ENCODE measurements around the gene NDUFAB1. TPM values are rescaled to one million over a fixed set of nuclear protein-coding genes. Genes with fewer than 3 reads are reported as not detected.

The NDUFAB1 gene
- total and polyA plus RNA-seq, 2 of the 13 experiments (the other 11 are each of a cell fraction or from before 2014, with no cell fraction given): 221 to 601 TPM

GRCh38 chr16:23640931-23641765 is 45.0 kb upstream of the NDUFAB1 start, which contains the start of the genes DCTN5 and PALB2 (continued):
- TF ChIP-seq POLR2G (IDR thresholded peaks at IDR 0.05; ENCODE audit: low read depth, low read length) (peak; percentile 95), MLLT10 (CRISPR knock-in tag; IDR thresholded peaks at IDR 0.05) (peak; percentile 92), ELF3 (CRISPR knock-in tag; IDR thresholded peaks at IDR 0.05) (peak; percentile 92), NONO (IDR thresholded peaks at IDR 0.05) (no peak), NONO (CRISPR knock-in tag; conservative IDR thresholded peaks at IDR 0.05) (peak; percentile 98), KLF13 (CRISPR knock-in tag; IDR thresholded peaks at IDR 0.05) (no peak; the same call in 1 of the 2 replicates), DNMT1 (CRISPR knock-in tag; IDR thresholded peaks at IDR 0.05) (peak; percentile 43), ZNF639 (CRISPR knock-in tag; conservative IDR thresholded peaks at IDR 0.05) (peak; percentile 84; the same call in 1 of the 2 replicates), ZIK1 (CRISPR knock-in tag; IDR thresholded peaks at IDR 0.05; ENCODE audit: borderline replicate concordance, low read depth) (peak; percentile 95), ZNF550 (CRISPR knock-in tag; IDR thresholded peaks at IDR 0.05; ENCODE audit: borderline replicate concordance) (no peak), MAZ (IDR thresholded peaks at IDR 0.05; ENCODE audit: borderline replicate concordance, low read depth, low read length) (peak; percentile 88), MAZ (CRISPR knock-in tag; IDR thresholded peaks at IDR 0.05; ENCODE audit: low read depth) (peak; percentile 86), PHF20 (CRISPR knock-in tag; IDR thresholded peaks at IDR 0.05) (peak; percentile 97), KDM5A (IDR thresholded peaks at IDR 0.05; ENCODE audit: borderline replicate concordance, low read length) (peak; percentile 92), ATRX (CRISPR knock-in tag; IDR thresholded peaks at IDR 0.05; ENCODE audit: borderline replicate concordance) (no peak), ZNF773 (CRISPR knock-in tag; IDR thresholded peaks at IDR 0.05; ENCODE audit: borderline replicate concordance) (peak; percentile 93), RAD21 (CRISPR knock-in tag; IDR thresholded peaks at IDR 0.05) (peak; percentile 62), SMAD9 (CRISPR knock-in tag; IDR thresholded peaks at IDR 0.05) (peak; percentile 60; the same call in 1 of the 2 replicates), ZFP36L2 (CRISPR knock-in tag; IDR thresholded peaks at IDR 0.05) (0 out of 2 replicates have a peak, but pooled peaks have one; percentile 47), SRSF1 (optimal IDR thresholded peaks at IDR 0.05; ENCODE audit: low read depth, low read length) (peak; percentile 86), ZNF264 (CRISPR knock-in tag; IDR thresholded peaks at IDR 0.05) (peak; percentile 94), ZNF564 (CRISPR knock-in tag; IDR thresholded peaks at IDR 0.05) (peak; percentile 94), ZSCAN20 (CRISPR knock-in tag; IDR thresholded peaks at IDR 0.05; ENCODE audit: borderline replicate concordance) (peak; percentile 98; the same call in 1 of the 2 replicates)
- TF ChIP-seq, protein P1, sequence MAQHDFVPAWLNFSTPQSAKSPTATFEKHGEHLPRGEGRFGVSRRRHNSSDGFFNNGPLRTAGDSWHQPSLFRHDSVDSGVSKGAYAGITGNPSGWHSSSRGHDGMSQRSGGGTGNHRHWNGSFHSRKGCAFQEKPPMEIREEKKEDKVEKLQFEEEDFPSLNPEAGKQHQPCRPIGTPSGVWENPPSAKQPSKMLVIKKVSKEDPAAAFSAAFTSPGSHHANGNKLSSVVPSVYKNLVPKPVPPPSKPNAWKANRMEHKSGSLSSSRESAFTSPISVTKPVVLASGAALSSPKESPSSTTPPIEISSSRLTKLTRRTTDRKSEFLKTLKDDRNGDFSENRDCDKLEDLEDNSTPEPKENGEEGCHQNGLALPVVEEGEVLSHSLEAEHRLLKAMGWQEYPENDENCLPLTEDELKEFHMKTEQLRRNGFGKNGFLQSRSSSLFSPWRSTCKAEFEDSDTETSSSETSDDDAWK (CRISPR knock-in tag; IDR thresholded peaks at IDR 0.05): no peak
- TF ChIP-seq, protein P2, sequence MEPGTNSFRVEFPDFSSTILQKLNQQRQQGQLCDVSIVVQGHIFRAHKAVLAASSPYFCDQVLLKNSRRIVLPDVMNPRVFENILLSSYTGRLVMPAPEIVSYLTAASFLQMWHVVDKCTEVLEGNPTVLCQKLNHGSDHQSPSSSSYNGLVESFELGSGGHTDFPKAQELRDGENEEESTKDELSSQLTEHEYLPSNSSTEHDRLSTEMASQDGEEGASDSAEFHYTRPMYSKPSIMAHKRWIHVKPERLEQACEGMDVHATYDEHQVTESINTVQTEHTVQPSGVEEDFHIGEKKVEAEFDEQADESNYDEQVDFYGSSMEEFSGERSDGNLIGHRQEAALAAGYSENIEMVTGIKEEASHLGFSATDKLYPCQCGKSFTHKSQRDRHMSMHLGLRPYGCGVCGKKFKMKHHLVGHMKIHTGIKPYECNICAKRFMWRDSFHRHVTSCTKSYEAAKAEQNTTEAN (CRISPR knock-in tag; conservative IDR thresholded peaks at IDR 0.05): peak; percentile 97

All from HepG2 (cell line).